Stimulated activated CD8-positive, alpha-beta memory T cell treated with anti-CD3 and anti-CD28 coated beads, Interleukin-7, amount 100 ng/mL, for 1 hour (primary cell): ENCODE results near the gene TMEM121.
A peak's percentile ranks its signal among the peaks of the same experiment; 100 is the strongest.

Experiments used
- DNase-seq, 2 donors: peaks; one replicate each; pipeline ENCODE4 v3.0.0-alpha.2; 2020; ENCODE audit warnings: low read depth in 2 of 2

TMEM121 gene

DNA sequence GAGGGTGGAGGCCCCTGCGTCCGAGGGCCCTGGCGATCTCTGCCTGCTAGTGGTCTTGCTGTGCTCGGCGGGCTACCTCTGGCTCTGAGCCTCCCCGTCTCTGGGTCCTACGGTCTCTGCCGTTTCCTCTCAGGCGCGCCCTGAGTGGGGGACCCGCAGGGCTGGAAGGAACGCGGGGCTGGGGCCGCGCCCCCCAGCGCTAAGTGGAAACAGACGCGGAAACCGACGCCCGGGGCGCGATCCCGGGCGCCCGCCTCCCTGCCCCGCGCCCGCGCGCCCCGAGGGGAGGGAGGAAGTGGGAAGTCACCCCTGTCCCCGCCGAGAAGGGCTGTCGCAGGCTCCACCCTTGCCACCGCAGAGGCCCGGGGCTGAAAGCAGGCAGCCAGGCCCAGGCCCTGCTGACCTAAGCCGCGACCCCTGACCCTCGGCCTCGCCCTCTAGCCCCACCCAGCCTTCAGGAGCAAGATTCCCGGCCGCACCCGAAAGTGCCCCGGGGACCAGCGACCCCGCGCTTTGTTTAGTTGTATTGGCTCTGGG, 38.9 kb upstream of the TMEM121 start:
- DNase-seq: no peak

- DNase-seq: no peak
These were observed 38.2 kb upstream of the TMEM121 start for GRCh38 chr14:105487986-105488777.

DNA sequence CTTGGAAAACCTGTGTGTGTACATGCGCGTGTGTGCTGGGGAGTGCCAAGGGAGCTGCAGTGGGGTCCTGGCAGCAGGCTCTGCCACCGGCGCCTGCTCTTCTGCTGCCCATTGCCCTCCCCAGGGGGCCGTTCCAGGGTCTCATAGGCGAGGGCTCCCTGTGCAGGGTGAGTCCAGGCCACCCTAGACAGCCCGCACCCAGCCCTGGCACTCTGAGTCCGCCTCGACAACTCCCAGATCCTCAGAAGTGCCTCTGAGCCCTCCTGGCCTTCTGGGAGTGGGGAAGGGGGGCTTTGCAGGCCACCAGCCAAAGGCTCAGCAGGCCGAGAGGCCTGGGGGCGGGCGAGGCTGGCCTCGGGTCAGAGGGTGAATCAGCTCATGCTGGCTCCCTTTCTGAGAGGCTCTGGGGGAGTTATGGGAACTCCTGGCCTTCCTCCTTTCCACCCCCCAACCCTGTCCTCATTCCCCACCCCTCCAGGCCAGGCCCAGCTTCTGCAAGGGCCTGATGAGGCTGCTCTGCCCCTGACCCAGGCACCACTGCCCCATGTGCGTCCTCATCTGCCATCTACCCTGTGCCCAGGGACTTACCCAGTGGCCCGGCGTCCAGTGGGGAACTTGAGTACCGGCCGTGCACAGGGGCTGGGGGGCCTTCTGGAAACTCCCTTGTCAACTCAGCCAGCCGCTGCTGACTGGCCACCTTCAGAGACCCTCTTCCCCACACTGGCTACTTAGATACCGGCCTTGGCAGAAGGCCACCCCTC, 37.4 kb upstream of the TMEM121 start:
- no peak for DNase-seq

GRCh38 chr14:105489542-105490266, 36.7 kb upstream of the TMEM121 start:
- DNase-seq: peak; percentile 63 to 69

- no peak for DNase-seq
These were observed 36.2 kb upstream of the TMEM121 start for GRCh38 chr14:105490267-105490571.

DNA sequence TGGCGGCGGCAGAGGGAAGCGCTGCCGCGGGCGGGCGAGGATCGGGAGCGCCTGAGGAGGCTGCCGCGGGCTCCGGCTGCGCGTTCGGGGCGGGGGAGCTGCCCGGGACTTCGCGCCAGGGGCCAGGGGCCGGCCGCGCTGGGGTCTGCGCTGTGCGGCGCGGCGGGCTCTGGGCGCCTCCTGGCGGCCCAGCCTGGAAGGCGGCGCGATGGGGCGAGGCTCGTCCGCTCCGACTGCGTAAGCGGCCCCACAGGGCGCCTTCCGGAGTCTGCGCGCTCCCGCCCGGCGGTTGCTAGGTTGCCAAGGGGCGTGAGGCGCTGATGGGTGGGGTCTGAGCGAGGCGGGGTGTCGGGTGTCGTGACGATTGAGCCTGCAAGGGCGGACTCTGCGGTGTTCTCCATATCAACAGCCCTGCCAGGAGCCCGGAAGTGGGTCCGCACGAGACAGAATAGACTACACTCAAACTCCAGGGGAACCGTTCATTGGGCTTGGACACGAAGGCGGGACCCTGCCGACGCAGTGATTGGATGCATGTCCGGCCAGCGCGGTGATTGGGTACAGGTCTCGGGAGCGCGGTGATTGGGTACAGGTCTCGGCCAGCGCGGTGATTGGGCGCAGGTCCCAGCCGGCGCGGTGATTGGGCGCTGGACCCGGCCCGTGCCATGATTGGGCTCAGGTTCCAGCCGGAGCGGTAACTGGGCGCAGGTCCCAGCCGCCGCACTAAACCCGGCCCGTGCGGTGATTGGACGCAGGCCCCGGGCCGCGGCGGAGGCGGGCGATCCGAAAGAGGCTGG, 35.6 kb upstream of the TMEM121 start, which contains the start of gene TEDC1:
Gene TEDC1 (plus strand): TSS at position 675 of the 794 bp plus-strand sequence. CDS start 130 bp downstream, outside the sequence.
- peak; percentile 97 for DNase-seq

- peak; percentile 68 to 74 for DNase-seq
These were observed 34.9 kb upstream of the TMEM121 start for GRCh38 chr14:105491366-105491973.

DNA sequence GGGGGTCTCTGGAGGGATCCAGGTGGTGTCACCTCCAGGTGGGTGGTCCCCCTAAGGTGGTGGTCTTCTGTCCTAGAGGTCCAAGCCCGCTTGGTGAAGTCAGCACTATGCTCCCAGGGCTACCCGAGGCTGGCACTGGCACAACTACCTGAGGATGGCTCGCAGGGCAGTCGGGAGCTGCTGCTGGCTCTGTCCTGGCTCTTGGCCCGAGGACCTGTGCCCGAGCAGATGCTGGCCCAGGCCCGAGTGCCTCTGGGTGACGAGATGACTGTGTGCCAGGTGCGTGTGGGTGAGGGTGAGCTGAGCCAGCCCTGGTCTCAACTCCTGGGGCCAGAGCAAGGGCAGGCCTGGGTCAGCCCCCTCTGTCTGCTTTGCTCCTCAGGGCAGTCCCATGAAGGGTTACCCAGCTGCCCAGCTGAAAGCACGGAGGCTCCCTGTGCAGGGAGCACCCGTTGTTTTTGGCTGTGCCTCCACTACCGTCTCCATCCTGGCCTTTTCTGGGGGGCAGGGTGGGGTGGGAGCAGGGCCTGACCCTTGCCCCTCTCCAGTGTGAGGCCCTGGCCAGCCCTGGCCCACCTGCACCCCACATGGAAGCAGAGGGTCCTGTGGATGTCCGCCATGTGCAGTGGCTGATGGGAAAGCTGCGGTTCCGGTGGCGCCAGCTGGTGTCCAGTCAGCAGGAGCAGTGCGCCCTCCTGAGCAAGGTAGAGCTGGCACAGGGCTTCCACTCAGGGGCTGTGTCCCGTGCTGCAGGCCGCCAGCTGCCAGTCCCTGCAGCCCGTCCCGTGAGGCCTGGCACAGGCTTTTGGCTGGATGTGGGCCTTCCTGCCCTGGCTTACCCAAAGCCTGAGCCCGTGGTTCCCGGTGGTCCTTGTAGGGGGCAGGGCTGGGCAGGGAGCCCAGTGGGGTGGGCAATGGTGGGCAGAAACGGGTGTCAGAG, 34.1 kb upstream of the TMEM121 start:
- DNase-seq: no peak

- no peak for DNase-seq
These were observed 33.2 kb upstream of the TMEM121 start for GRCh38 chr14:105492971-105493871.

DNA sequence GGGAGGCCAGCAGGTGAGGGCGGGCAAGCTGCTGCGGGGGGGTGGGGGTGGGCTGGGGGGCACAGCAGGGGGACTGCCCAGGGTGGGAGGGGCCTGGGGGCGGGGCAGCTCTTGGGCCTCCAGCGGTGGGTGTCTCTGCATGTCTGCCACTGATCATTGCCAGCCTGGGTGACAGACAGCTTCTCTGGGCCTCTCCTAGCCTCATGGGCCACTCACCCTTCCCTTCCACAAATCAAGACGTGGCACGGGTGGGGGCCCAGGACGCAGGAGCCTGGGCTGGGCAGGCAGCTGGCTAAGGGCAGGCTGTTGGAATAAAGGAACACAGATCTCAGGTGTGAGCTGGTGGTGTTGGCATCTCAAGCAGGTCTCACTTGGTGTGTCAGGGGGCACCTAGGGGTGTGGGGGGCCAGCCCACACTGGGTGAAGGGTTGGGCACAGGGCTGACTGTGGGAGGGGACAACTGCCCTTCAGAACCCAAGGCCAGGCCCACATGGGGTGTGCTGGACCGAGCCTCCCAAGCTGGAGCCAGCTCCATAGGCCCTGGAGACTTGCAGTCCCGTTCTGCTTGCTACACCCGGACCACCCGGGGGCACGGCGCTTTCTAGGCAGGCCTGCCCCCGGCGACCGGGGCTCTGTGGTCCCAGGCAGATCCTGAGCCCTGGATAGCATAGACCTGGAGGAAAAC, 32.3 kb upstream of the TMEM121 start:
- DNase-seq: no peak

GRCh38 chr14:105494606-105494929, 31.8 kb upstream of the TMEM121 start:
- DNase-seq: no peak

DNA sequence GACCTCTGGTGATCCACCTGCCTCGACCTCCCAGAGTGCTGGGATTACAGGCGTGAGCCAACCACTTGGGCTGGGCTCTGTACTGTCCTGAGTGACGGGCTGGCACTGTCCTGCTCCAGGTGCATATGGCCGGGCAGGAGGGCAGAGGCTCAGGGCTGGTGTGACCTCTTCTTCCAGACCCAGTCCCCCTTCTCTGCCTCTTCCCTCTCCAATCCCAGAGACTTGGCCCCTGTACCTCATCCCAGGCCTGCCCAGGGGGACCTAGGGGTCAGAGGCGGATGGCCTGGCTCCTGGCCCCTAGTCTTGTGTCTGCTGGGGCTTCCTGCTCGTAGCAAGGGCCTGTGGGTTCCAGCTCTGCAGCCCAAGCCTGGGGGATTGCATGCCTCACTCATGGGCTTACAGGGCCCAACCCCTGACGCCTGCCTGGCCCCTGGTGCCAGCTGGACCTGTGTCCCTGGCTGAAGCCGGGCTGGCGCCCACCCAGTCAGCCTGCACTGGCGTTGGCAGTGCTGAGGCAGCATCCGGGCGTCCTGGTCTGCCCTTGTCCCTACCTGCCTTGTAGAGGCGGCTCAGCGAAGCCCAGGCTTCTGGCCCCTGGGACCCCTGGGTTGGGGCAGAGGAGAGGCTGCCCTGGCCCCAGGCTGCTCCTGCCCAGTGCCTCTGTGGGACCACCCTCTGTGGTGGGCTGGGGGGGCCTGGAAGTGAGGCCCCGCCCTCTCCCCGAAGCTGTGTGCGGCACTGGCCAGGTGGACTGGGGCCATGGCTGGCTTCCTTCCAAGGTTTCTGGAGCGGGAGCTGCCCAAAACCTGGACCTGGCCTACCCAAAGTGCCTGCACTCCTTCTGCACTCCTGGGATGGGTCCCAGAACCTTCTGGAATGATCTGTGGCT, 31.0 kb upstream of the TMEM121 start:
- no peak for DNase-seq

GRCh38 chr14:105495990-105496830, 30.2 kb upstream of the TMEM121 start:
- no peak for DNase-seq

DNA sequence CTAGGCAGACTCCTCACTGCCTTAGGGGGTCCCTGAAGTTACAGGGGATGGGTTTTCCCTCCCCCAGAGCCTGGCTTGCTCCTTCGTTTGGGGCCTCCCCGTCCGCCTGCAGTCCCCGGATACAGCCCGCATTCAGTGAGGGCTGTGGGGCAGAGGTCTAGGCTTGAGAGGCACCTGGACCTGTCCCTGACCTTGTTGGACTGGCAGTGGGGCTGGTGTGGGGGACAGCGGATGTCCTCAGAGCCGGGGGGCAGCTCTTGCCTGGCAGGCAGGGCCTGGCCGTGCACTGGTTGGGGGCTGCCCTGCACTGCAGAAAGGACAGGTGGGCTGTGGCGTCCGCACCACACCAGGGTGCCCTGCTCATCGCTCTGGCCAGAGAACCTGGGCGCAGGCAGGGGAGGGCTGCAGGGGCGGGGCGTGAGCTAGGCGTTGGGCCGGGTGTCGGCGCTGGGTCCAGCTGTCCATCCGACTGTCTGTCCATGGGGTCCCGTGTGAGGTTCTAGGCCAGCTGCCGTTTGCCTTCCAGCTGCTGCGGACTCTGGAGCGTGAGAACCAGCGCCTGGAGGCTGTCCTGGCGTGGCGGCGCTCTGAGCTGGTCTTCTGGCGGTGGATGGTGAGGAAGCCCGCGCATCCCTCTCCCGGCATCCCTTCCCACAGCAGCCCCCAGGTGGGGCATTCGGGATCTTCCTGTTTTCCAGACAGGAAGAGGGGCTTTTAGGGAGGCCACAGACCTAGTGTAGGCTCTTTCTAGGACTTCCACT, 29.4 kb upstream of the TMEM121 start:
- DNase-seq: no peak

GRCh38 chr14:105497671-105498429, 28.5 kb upstream of the TMEM121 start:
- no peak for DNase-seq
